ENCODE measurements around the gene NDUFS8. TPM values are rescaled to one million over a fixed set of nuclear protein-coding genes. Genes with fewer than 3 reads are reported as not detected.
A peak's percentile ranks its signal among the peaks of the same experiment; 100 is the strongest.

Gene NDUFS8
- total and polyA plus RNA-seq, 2 experiments from 2014 or later, result 175 to 308 TPM

- Histone ChIP-seq H3K36me3 (ENCODE audit: insufficient read depth) (no peaks in the 10 kb centered on the region), H3K4me3 (no peak overlapping the region), H3K9me2 (ENCODE audit: insufficient read depth) (no peaks in the 10 kb centered on the region), H3K4me1 (ENCODE audit: insufficient read depth) (no peaks in the 10 kb centered on the region; the same call in 1 of the 2 replicates), H3F3A (replicated peaks; ENCODE audit: low read depth) (peaks cover 6% of the 10 kb centered on the region; the same call in 1 of the 2 replicates), H2AFZ (no peak overlapping the region), H3K4me2 (no peak overlapping the region), H3K27ac (ENCODE audit: low read depth) (peak overlapping the region; percentile 57; the same call in 1 of the 2 replicates), H3K79me2 (replicated peaks; ENCODE audit: insufficient read depth) (peaks cover 95% of the 10 kb centered on the region), H4K20me1 (replicated peaks; ENCODE audit: insufficient read depth) (peaks cover 41% of the 10 kb centered on the region), H3K27me3 (ENCODE audit: insufficient read depth) (no peaks in the 10 kb centered on the region)
- Mint-ChIP-seq H3K9me3 (no peaks in the 10 kb centered on the region), H3K4me3 (no peak overlapping the region), H3K27ac (no peak overlapping the region), H3K27me3 (ENCODE audit: insufficient read depth, low read depth, poor library complexity) (peaks cover 10% of the 10 kb centered on the region), H3K4me1 (no peaks in the 10 kb centered on the region), H3K36me3 (ENCODE audit: low read depth) (peaks cover 33% of the 10 kb centered on the region)
- ATAC-seq (no peak), DNase-seq (ENCODE audit: low spot score) (no peak)
- TF ChIP-seq EZH2phosphoT487 (IDR thresholded peaks at IDR 0.05; ENCODE audit: unreplicated experiment), result no peak
- TF ChIP-seq ZNF331 (CRISPR knock-in tag; IDR thresholded peaks at IDR 0.05; ENCODE audit: low read depth), result no peak
- no peak for TF ChIP-seq ZNF462 (CRISPR knock-in tag; IDR thresholded peaks at IDR 0.05)
- no peak for TF ChIP-seq REST (IDR thresholded peaks at IDR 0.05; ENCODE audit: unreplicated experiment)
- no peak for TF ChIP-seq STAT1 (IDR thresholded peaks at IDR 0.05; ENCODE audit: unreplicated experiment)
These were observed 53.0 kb downstream of the NDUFS8 start for GRCh38 chr11:68083517-68083916.

Small RNAs within 50 kb of the gene (microRNA-seq; reads per million reads assigned to microRNA genes)
- not detected for gene MIR4691
- gene MIR6753, result not detected
- gene MIR7113, result 0.66 reads per million

Small RNAs within 50 kb of the gene (small RNA-seq; reads per million reads assigned to genes)
- gene MIR6753 (ENCODE audit: low replicate concordance), result not detected

Other genes starting within 250 kb of the NDUFS8 start
- 28.0 and 34.4 TPM in 2 replicates for gene UNC93B1, start 26.6 kb upstream of the NDUFS8 start, total RNA-seq (2014; rRNA removed; shearing (Covaris generic))
- gene UNC93B1, start 26.6 kb upstream of the NDUFS8 start, polyA plus RNA-seq (2016; fragmentation: Nextera tagmentation; extraction: Ambion mirVana), result 15.7 and 16.2 TPM in 2 replicates
- not detected in 2 replicates for gene ALDH3B1, start 20.4 kb upstream of the NDUFS8 start, total RNA-seq (2014; rRNA removed; shearing (Covaris generic))
- 0.17 and 0.52 TPM in 2 replicates for gene ALDH3B1, start 20.4 kb upstream of the NDUFS8 start, polyA plus RNA-seq (2016; fragmentation: Nextera tagmentation; extraction: Ambion mirVana)
- gene TCIRG1, start 8.3 kb downstream of the NDUFS8 start, total RNA-seq (2014; rRNA removed; shearing (Covaris generic)), result 31.2 and 40.4 TPM in 2 replicates
- gene TCIRG1, start 8.3 kb downstream of the NDUFS8 start, polyA plus RNA-seq (2016; fragmentation: Nextera tagmentation; extraction: Ambion mirVana), result 18.5 and 20.4 TPM in 2 replicates
- 92.5 and 94.4 TPM in 2 replicates for gene CHKA, start 90.7 kb downstream of the NDUFS8 start, total RNA-seq (2014; rRNA removed; shearing (Covaris generic))
- 37.1 and 40.1 TPM in 2 replicates for gene CHKA, start 90.7 kb downstream of the NDUFS8 start, polyA plus RNA-seq (2016; fragmentation: Nextera tagmentation; extraction: Ambion mirVana)
- 31.0 and 39.1 TPM in 2 replicates for gene KMT5B, start 182.6 kb downstream of the NDUFS8 start, total RNA-seq (2014; rRNA removed; shearing (Covaris generic))
- gene KMT5B, start 182.6 kb downstream of the NDUFS8 start, polyA plus RNA-seq (2016; fragmentation: Nextera tagmentation; extraction: Ambion mirVana), result 20.5 and 26.4 TPM in 2 replicates
- 45.2 and 57.5 TPM in 2 replicates for gene C11orf24, start 241.3 kb downstream of the NDUFS8 start, total RNA-seq (2014; rRNA removed; shearing (Covaris generic))
- gene C11orf24, start 241.3 kb downstream of the NDUFS8 start, polyA plus RNA-seq (2016; fragmentation: Nextera tagmentation; extraction: Ambion mirVana), result 49.8 and 50.7 TPM in 2 replicates

Measured in GM23338 (cell line).